ENCODE results near the gene PER3. TPM values are rescaled to one million over a fixed set of nuclear protein-coding genes. Genes with fewer than 3 reads are reported as not detected.

Gene PER3
- total RNA-seq, 1 donor = 35.5 TPM

GRCh38 chr1:7821282-7821681 lies 37.2 kb downstream of the PER3 start:
- DNase-seq (ENCODE audit: low read depth) = no peak
- no peak for TF ChIP-seq CTCF (IDR thresholded peaks at IDR 0.05; ENCODE audit: insufficient read depth, low read length)
- H3K4me3 ChIP-seq (ENCODE audit: low read depth, low read length) = no peak overlapping the region

- TF ChIP-seq CTCF (IDR thresholded peaks at IDR 0.05; ENCODE audit: insufficient read depth, low read length) = no peak
- H3K4me3 ChIP-seq (ENCODE audit: low read depth, low read length) = no peak overlapping the region
- DNase-seq (ENCODE audit: low read depth) = no peak
Measured at GRCh38 chr1:7824701-7825100, 40.6 kb downstream of the PER3 start.

GRCh38 chr1:7826363-7826762 lies 42.3 kb downstream of the PER3 start:
- H3K4me3 ChIP-seq (ENCODE audit: low read depth, low read length) = no peak overlapping the region
- TF ChIP-seq CTCF (IDR thresholded peaks at IDR 0.05; ENCODE audit: insufficient read depth, low read length) = no peak
- no peak for DNase-seq (ENCODE audit: low read depth)

- no peak for DNase-seq (ENCODE audit: low read depth)
- no peak for TF ChIP-seq CTCF (IDR thresholded peaks at IDR 0.05; ENCODE audit: insufficient read depth, low read length)
- H3K4me3 ChIP-seq (ENCODE audit: low read depth, low read length) = peak overlapping the region; percentile 25
Measured at GRCh38 chr1:7827126-7827955, 43.2 kb downstream of the PER3 start.

GRCh38 chr1:7831458-7831857 lies 47.4 kb downstream of the PER3 start:
- no peak for TF ChIP-seq CTCF (IDR thresholded peaks at IDR 0.05; ENCODE audit: insufficient read depth, low read length)
- DNase-seq (ENCODE audit: low read depth) = no peak
- H3K4me3 ChIP-seq (ENCODE audit: low read depth, low read length) = no peak overlapping the region

- no peak overlapping the region for H3K4me3 ChIP-seq (ENCODE audit: low read depth, low read length)
Measured at GRCh38 chr1:7833035-7833434, 48.9 kb downstream of the PER3 start.

More at GRCh38 chr1:7833035-7833434, 48.9 kb downstream of the PER3 start:
- peak; percentile 16 for DNase-seq (ENCODE audit: low read depth)
- TF ChIP-seq CTCF (IDR thresholded peaks at IDR 0.05; ENCODE audit: insufficient read depth, low read length) = no peak

Data from fibroblast of the aortic adventitia (primary cell).